Measurements from ENCODE around the gene SAV1. TPM values are rescaled to one million over a fixed set of nuclear protein-coding genes. Genes with fewer than 3 reads are reported as not detected.

SAV1 gene
- total and polyA plus RNA-seq, 2 of the 13 experiments (the other 11 are each of a cell fraction or from before 2014, with no cell fraction given): 7.3 to 8.2 TPM

DNA sequence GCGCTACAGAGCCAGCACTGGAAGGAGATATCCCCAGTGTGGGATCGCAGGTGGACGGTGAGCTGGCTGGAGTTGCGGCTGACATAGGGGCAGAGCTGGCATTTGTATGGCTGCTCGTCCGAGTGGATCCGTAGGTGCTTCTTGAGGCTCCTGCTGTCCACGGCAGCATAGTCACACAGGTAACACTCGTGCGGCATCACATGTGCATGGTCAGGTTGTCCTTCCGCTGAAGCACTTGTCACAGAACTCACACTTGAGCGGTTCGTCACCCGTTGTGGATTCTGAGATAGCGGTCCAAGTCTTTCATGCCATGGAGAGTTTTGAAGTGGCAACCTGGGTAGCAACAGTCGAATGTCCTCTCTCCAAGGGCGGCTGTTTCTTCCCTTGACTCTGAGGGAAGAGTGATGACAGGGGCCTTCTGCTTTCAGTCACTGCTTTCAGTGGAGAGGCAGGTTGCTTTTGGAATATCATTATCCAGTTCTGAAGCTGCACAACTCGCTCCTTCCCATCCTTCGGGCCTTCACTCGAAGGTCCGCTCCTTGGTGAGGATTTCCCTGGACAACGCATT is 37.0 kb upstream of the SAV1 start (continued):
- TF ChIP-seq, protein P1, sequence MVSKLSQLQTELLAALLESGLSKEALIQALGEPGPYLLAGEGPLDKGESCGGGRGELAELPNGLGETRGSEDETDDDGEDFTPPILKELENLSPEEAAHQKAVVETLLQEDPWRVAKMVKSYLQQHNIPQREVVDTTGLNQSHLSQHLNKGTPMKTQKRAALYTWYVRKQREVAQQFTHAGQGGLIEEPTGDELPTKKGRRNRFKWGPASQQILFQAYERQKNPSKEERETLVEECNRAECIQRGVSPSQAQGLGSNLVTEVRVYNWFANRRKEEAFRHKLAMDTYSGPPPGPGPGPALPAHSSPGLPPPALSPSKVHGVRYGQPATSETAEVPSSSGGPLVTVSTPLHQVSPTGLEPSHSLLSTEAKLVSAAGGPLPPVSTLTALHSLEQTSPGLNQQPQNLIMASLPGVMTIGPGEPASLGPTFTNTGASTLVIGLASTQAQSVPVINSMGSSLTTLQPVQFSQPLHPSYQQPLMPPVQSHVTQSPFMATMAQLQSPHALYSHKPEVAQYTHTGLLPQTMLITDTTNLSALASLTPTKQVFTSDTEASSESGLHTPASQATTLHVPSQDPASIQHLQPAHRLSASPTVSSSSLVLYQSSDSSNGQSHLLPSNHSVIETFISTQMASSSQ (IDR thresholded peaks at IDR 0.05; ENCODE audit: low read depth): no peak
- TF ChIP-seq, protein P1 (CRISPR knock-in tag; IDR thresholded peaks at IDR 0.05; ENCODE audit: borderline replicate concordance): no peak
- no peak for TF ChIP-seq ZNF317 (CRISPR knock-in tag; IDR thresholded peaks at IDR 0.05)
- TF ChIP-seq ZNF432 (CRISPR knock-in tag; IDR thresholded peaks at IDR 0.05; ENCODE audit: borderline replicate concordance): no peak
- no peak for TF ChIP-seq AGO1 (IDR thresholded peaks at IDR 0.05; ENCODE audit: low read depth, low read length, poor library complexity, severe bottlenecking)
- TF ChIP-seq TEAD3 (CRISPR knock-in tag; optimal IDR thresholded peaks at IDR 0.05; ENCODE audit: borderline replicate concordance): no peak
- TF ChIP-seq, protein P2, sequence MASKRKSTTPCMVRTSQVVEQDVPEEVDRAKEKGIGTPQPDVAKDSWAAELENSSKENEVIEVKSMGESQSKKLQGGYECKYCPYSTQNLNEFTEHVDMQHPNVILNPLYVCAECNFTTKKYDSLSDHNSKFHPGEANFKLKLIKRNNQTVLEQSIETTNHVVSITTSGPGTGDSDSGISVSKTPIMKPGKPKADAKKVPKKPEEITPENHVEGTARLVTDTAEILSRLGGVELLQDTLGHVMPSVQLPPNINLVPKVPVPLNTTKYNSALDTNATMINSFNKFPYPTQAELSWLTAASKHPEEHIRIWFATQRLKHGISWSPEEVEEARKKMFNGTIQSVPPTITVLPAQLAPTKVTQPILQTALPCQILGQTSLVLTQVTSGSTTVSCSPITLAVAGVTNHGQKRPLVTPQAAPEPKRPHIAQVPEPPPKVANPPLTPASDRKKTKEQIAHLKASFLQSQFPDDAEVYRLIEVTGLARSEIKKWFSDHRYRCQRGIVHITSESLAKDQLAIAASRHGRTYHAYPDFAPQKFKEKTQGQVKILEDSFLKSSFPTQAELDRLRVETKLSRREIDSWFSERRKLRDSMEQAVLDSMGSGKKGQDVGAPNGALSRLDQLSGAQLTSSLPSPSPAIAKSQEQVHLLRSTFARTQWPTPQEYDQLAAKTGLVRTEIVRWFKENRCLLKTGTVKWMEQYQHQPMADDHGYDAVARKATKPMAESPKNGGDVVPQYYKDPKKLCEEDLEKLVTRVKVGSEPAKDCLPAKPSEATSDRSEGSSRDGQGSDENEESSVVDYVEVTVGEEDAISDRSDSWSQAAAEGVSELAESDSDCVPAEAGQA (IDR thresholded peaks at IDR 0.05; ENCODE audit: low read depth): no peak
- TF ChIP-seq, protein P2 (CRISPR knock-in tag; IDR thresholded peaks at IDR 0.05; ENCODE audit: borderline replicate concordance): no peak
